Measurements from ENCODE around the gene ZC3H11A.
"Not testable (repeated sequence)": the region's sequence is repeated elsewhere in the genome, so short reads cannot be mapped to it uniquely, and the experiment has no call there.

Gene ZC3H11A

DNA sequence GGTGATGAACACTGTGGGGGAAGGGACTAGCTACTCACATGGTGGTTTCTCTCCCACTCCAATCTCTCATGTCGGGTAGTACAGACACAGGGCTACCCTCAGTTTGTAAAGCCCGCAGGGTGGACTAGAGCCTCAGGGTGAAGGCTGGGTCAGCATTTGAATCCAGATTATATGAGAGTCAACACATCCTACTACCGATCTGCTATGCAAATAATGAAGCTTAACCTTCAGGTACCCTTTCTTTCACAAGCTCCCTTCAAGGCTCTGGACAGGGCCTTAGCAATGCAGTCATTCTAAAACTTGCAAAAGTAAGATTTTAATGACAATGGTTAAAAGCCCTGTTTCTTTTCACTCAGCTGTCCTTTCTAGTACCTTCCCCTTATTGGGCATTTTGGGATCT, 5.5 kb upstream of the ZC3H11A start:
- DNase-seq = no peak

DNA sequence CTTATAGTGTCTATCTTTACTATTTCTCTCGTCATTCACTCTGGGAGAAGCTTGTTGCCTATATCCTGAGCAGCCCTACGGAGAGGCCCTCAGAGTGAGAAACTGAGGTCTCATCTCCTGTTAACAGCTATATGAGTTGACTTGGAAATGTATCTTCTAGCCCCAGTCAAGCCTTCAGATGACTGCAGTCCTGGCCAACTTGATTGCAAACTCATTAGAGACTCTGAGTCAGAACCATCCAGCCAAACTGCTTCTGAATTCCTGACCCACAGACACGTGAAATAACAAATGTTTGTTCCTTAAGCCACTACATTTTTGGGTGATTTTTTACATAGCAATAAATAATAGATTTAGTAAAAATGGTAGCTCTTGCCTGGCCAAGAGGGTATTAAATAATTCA, 3.9 kb upstream of the ZC3H11A start:
- DNase-seq = no peak

DNA sequence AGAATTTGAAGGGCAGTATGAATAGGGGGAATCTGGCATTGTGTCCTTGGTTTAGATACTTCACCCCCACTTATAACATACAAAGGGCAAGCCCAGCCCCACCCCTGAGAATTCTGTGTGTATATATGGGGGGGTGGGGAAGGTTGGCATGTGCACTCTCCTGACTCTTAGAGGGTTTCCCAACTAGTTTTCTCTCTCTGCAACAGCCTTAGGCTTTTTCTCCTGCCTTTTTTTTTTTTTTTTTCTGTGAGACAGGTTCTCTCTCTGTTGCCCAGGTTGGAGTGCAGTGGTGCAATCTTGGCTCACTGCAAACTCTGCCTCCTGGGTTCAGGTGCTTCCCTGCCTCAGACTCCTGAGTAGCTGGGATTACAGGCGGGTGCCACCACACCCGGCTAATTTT, 2.9 kb upstream of the ZC3H11A start:
- no peak for DNase-seq

DNA sequence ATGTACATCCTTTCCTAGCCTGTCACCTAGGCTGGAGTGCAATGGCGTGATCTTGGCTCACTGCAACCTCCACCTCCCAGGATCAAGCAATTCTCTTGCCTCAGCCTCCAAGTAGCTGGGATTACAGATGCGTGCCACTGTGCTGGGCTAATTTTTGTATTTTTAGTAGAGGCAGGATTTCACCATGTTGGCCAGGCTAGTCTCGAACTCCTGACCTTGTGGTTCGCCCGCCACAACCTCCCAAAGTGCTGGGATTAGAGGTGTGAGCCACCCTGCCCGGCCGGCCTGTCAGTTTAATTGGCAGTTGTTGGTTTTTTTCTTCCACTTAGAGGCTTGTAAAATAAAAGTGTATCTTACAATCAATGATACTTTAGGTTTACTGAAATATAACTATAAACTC, 1.9 kb upstream of the ZC3H11A start:
- DNase-seq = not testable (repeated sequence)

DNA sequence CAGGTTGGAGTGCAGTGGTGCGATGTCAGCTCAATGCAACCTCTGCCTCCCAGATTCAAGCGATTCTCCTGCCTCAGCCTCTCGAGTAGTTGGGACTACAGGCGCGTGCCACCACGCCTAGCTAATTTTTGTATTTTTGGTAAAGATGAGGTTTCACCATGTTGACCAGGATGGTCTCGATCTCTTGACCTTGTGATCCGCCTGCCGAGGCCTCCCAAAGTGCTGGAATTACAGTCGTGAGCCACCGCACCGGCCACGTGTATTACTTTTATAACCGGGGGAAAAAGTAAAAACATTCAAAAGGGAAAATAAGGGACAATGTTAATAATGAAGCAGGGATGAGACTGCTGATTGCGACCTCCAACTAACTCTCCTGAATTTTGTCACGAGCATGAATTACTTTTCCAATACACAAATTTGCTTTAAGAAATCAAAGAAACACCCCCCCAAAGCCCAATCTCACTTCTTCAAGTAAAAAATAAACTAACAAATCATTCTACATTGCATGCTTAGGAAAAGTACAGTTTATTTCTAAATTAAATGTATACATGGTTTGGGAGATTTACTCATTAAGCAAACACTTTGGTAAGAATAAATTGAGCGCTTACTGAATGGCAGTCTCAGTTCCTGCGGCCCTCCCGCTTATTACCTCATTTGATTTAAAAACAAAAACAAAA, 521 bp upstream of the ZC3H11A start:
- DNase-seq = no peak

- peak; percentile 51 for DNase-seq
Measured at GRCh38 chr1:203796236-203796605, 798 bp downstream of the ZC3H11A start.

DNA sequence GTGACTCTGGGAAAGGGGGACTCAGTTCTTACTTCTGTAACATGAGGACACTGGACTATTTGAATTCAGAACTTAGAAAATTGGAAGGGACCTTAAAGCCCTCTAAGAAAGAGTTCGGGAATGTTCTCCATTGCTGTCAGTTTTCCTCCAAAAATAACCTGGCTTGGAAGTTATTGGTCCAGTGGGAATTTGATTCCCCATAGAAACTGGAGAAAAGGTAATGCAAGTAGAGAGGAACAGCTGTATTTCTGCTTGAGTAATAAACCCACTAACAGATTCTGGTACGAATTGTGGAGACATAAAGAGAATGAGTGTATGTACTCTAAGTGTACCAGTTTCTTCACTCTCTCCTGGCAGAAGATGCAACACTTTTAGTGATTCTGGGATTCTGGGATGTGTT, 1.8 kb downstream of the ZC3H11A start:
- DNase-seq = no peak

DNA sequence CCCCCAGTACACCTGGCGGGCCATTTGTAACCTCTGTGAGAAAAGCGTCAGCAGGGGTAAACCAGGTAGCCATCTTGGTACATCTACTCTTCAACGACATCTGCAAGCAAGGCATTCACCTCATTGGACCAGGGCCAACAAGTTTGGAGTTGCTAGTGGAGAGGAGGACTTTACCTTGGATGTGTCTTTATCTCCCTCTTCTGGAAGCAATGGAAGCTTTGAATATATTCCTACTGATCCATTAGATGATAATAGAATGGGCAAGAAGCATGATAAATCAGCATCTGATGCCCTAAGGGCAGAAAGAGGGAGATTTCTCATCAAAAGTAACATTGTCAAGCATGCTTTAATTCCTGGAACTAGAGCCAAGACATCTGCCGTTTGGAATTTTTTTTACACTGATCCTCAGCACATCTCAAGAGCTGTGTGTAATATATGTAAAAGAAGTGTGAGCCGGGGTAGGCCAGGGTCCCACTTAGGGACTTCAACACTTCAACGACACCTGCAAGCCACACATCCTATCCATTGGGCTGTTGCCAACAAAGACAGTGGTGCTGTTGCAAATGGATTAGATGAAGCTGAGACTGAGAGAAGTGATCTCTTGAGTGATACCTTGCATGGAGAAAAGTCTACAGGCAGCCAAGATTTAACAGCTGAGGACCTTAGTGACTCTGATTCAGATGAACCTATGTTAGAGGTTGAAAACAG, 2.7 kb downstream of the ZC3H11A start:
- DNase-seq = no peak

DNA sequence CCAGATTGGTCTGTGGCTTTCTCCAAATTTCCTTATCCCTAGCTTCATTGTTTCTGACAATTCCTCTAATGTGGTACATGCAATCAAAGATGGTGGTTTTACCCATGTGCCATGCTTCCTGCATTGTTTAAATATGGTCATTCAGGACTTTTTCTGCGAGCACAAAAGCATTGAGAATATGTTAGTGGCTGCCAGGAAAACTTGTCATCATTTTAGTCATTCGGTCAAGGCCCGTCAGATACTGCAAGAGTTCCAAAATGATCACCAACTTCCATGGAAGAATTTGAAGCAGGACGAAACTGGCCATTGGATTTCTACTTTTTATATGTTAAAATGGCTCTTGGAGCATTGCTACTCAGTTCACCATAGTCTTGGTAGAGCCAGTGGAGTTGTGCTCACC, 3.7 kb downstream of the ZC3H11A start:
- no peak for DNase-seq

DNA sequence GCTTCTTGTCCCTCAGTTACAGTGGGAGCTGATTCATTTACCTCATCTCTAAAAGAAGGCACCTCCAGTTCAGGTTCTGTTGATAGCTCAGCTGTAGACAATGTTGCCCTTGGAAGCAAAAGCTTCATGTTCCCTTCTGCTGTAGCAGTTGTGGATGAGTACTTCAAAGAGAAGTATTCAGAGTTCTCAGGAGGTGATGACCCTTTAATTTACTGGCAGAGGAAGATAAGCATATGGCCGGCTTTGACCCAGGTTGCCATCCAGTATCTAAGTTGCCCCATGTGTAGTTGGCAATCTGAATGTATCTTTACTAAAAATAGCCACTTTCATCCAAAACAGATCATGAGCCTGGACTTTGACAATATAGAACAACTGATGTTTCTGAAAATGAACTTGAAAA, 4.5 kb downstream of the ZC3H11A start:
- DNase-seq = no peak

- no peak for DNase-seq
Measured at GRCh38 chr1:203805689-203806088, 10.3 kb downstream of the ZC3H11A start.

DNA sequence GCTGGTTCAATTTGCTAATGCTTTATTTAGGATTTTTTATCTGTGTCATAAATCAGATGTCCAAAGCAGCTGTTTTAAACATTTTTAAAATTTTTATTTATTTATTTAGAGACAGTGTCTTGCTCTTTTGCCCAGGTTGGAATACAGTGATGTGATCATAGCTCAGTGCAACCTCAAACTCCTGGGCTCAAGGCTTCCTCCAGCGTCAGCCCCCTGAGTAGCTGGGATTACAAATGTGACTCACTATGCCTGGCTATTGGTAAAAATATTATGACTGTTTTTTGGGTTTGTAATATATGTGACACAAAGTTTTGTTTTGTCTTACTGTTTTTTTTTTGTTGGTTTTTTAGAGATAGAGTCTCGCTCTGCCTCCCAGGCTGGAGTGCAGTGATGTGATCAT, 11.8 kb downstream of the ZC3H11A start:
- DNase-seq = no peak

DNA sequence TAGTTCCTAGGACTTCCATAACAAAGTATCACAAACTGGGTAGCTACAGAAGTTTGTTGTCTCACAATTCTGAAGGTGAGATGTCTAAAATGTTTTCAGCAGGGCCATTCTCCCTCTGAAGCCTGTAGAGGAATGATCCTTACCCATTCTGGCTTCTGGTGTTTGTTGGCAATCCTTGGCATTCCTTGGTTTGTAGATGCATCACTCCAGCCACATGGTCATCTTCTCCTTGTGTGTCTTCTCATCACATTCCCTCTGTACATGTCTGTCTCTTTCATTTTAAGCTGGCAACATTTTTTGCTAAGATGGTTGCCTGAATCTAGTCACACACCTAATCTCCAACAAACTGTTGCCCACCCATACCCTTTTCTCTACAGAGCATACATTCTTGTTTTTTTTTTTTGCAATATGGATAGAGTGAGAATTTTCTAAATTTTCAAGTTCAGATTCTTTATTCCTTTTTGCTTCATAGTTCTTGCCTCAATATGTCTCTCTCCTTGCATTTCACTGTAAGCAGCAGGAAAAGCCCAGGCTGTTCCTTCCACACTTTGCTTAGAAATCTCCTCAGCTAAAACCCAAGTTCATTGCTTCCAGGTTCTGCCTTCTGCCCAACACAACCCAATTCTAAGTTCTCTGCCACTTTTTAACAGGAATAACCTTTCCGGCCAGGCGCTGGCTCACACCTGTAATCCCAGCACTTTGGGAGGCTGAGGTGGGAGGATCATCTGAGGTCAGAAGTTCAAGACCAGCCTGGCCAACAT, 18.3 kb downstream of the ZC3H11A start:
- no peak for DNase-seq

GRCh38 chr1:203818399-203818798, 23.0 kb downstream of the ZC3H11A start:
- no peak for DNase-seq

DNA sequence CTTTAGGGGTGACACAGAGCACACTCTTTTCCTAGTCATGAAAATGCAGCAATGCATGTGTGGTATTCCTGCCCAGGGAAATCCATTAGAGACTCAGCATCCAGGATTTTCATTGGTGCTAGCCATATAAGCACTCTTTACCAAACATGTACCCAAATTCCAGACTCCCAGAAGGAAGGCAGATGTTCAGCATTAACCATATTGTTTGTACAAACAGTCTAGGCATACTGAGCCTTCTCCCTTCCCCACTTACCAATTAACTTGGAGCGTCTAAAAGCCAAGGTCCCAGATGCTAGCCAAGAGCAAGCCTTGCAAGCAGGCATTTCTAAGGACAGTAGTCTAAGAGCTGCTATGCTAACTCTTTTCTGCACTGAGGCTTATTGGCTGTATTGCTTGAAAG, 27.9 kb downstream of the ZC3H11A start:
- DNase-seq = no peak

DNA sequence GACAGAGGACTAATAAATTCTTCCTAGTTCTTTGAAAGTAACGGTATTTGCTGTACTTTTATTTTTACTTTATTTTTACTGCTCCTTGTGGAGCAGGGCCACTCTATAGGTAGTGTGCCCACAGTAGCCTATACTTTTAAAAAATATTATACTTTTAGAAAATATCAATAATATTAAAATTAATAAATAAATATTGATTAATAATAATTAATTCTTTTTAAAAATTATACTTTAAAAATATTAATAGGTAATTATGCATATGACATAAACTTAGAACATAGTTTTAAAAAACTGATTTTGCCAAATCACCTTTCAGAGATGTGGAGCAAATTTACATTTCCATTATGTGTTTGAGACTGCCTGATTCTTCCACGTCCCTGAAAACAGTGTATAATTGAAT, 30.8 kb downstream of the ZC3H11A start:
- DNase-seq = no peak

DNA sequence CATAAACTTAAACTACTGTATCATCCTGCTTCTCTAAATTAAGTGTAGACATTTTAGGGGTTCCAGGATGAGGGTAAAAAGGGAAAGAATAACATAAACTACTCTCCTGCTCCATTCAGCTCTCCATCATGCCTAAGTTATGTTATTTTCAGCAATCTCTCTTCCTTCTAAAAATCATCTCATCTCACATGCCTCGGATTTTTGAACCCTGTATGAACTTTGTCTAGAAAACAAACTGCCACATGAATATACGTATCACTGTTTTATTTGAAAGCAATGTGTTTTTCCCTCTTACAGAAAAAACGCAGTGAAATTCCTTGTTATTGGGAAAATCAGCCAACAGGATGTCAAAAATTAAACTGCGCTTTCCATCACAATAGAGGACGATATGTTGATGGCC, 32.6 kb downstream of the ZC3H11A start:
- DNase-seq = no peak

DNA sequence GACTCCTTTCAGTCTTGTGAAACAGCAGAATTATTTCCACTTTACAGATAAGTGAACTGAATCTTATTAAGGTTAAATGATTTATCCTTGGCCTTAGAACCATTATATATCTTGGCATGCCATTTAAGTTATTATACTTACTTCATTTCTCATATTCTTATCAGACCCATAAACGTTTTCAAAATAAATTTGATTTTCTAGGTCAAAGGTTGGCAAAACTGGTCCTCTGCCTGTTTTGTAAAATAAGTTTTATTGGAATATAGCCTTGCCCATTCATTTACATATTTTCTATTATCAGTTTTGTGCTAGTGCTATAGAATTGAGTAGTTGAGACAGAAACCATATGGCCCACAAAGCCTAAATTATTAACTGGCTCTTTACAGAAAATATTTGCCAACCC, 33.1 kb downstream of the ZC3H11A start:
- no peak for DNase-seq

DNA sequence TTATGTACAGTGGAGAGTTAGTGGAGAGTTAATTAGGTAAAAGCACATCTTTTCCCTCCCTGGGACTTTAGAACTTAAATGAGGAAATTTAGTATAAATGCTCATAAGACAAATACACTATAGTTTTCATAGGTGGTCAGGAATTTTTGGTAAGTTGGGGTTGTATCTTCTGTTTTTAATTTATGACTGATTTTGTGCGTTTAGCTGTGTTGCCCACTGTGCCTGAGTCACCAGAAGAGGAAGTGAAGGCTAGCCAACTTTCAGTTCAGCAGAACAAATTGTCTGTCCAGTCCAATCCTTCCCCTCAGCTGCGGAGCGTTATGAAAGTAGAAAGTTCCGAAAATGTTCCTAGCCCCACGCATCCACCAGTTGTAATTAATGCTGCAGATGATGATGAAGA, 33.8 kb downstream of the ZC3H11A start:
- not testable (repeated sequence) for DNase-seq

DNA sequence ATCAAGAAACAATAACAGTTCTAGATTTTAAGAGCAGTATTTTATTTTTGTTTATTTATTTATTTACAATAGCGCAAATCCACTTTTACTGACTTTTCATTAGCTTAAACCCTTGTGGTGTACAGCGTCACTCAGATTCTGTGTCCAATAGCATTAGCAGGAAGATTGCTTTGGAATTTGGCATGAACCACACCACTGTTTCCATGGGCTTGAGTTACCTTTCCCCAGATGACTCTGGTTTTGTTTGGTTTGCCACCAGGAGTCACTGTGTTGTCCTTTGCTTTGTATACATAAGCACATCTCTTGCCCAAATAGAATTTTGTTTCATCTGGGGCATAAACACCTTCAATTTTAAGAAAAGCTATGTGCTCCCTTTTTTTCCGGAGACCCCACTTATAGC, 40.1 kb downstream of the ZC3H11A start:
- DNase-seq = no peak

DNA sequence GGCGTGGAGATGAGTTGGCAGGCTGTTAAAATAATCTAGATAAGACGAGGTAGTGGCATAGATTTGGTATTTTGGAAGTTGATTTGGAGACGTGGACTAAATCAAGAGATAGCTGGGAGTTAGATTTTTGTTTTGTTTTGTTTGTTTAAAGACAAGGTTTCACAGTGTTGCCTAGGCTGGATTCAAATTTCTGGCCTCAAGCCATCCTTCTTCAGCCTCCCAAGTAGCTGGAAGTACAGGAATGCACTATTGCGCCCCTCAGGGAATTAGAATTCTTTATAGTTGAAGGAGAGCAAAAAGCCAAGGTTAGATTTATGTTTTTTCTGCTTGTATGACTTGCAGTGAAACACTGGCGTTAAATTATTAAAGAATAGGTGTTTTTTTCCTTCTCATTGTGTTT, 43.7 kb downstream of the ZC3H11A start:
- DNase-seq = peak; percentile 21

DNA sequence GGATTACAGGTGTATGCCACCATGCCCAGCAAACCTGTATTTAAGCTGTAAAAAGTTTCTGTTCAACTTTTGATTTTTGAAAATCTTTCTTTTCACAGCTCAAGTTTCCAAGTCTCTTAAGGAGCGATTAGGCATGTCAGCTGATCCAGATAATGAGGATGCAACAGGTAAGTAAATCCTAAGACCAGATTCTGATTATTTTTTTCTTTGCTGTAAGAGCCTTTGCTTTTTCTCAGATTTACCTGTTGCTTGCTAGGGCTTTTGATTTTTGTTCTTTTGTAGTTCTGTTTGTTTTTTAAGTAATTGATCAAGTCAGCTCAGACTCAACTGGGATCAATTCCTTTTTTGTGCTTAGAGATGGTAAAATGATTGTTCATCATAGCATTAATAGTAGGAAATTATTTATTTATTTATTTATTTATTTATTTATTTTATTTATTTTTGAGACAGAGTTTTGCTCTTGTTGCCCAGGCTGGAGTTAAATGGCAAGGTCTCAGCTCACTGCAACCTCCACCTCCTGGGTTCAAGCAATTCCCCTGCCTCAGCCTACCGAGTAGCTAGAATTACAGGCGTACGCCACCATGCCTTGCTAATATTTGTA, 44.9 kb downstream of the ZC3H11A start:
- DNase-seq = no peak

- no peak for DNase-seq
Measured at GRCh38 chr1:203842559-203842876, 47.1 kb downstream of the ZC3H11A start.

GRCh38 chr1:203843435-203843834, 48.0 kb downstream of the ZC3H11A start:
- no peak for DNase-seq
